Measurements from ENCODE around the gene SH3TC1.

DNA sequence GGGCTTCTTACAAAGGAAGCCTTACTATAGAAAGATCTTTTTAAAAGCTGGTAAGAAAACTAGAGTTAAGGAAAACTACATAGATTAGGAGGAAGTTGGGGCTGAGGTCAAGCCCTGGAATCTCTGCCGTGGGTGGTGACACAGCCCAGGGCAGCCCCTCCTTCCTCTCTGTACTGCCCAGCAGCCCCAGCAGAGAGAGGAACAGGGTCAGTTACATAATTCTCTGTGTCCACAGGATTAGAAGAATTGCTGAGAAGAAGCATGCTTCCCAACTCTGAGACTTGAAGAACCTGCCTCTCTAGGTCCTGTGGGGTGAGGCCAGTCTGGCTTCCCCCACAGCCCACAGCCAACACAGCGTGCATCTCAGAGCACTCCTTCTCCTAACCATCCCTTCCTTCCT, 31.3 kb upstream of the SH3TC1 start:
- TF ChIP-seq CTCF (IDR thresholded peaks at IDR 0.05; ENCODE audit: low read depth, low read length) (no peak), POLR2A (IDR thresholded peaks at IDR 0.05; ENCODE audit: extremely low read depth, insufficient read length) (no peak), MAX (IDR thresholded peaks at IDR 0.05; ENCODE audit: low read depth, low read length) (no peak), MYC (IDR thresholded peaks at IDR 0.05; ENCODE audit: low read depth, low read length) (no peak)
